Measurements from ENCODE around the gene FAT1.

GRCh38 chr4:186693159-186693815, 30.4 kb downstream of the FAT1 start:
- no peak for TF ChIP-seq ZBTB44 (tag by site-specific recombination; IDR thresholded peaks at IDR 0.05)
- TF ChIP-seq REST (tag by site-specific recombination; IDR thresholded peaks at IDR 0.05), result no peak
- no peak for TF ChIP-seq CTCF (tag by site-specific recombination; IDR thresholded peaks at IDR 0.05)
- no peak for TF ChIP-seq MZF1 (tag by site-specific recombination; IDR thresholded peaks at IDR 0.05; ENCODE audit: borderline replicate concordance)
- no peak for TF ChIP-seq YY1 (tag by site-specific recombination; IDR thresholded peaks at IDR 0.05)
